ENCODE data around the gene DHRS2. TPM values are rescaled to one million over a fixed set of nuclear protein-coding genes. Genes with fewer than 3 reads are reported as not detected.

Gene DHRS2
- polyA plus RNA-seq, 2 of the 4 experiments (the other 2 are of a cell fraction) = 2.3 to 10.7 TPM

DNA sequence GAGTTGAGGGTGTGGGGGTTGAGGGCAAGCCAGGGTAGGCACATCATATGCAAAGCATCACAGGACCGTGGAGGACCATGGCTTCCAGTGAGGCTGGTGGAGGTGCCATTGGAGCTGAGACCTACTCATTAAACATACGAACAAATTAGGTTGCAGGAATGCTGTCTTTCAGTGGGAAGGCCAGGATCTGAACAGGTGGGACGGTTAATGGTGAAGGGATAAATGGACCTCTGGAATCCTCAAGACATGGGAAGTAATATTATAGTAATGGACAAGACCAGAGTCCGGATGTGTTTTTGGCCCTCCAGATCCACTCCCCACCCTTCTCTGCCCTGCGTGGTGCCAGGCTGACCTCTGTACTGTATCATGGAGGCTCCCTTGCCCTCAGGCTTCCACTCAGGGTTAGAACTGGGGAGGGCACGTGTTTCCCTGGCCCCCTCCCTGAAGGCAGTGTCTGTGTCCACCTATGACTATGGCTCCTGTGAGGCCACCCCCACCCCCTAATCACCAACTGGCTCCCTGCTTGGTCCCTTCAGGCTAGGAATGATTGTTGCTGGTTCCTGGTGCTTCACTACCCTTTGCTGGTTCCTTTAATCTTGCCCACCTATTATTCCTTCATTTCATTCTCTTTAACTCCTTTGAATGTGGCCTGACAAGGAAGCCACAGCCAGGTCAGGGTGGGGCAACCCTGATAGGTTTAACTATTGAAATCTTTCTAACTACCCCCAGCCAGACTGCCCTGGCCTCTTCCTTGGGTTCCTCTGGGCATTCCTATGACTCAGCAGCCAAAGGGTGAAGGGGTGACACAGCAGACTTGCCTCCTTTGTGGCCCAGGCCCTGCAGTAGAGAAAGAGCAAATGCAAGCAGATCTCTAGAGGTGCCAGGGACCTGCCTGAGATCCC lies 10.7 kb downstream of the DHRS2 start:
- DNase-seq (ENCODE audit: low read depth in 1 of 2, low spot score in 1 of 2) = peak in 1 of 2 experiments; percentile 28
- POLR2A ChIA-PET = no interaction called here
- CTCF ChIA-PET = interaction anchor here (1.2 to 10.2 kb wide), 3 partner anchors 14 to 264 kb away, joined by 4 to 71 read pairs (median 7); partner anchors contain the start of gene DHRS2
- Histone ChIP-seq H3K4me2 (peak overlapping the region; percentile 37; the same call in 2 of the 3 replicates), H3K4me3 (no peak overlapping the region), H3K9me3 (no peaks in the 10 kb centered on the region), H3K27ac (peak overlapping the region; percentile 41 to 64; a peak in 3 of 6 replicates), H3K4me1 (peaks cover 10% of the 10 kb centered on the region)
- WGBS (ENCODE audit: missing lambda C conversion rate) = 76% methylated on average over 6 of the region's 6 CpGs
- no peak for FAIRE-seq
- TF ChIP-seq PHF8 (IDR thresholded peaks at IDR 0.05; ENCODE audit: borderline replicate concordance, low read depth) (no peak), ZC3H11A (IDR thresholded peaks at IDR 0.05) (no peak), MAFK (IDR thresholded peaks at IDR 0.05; ENCODE audit: partially characterized antibody) (peak; percentile 48)
- peak; percentile 58 to 75; a peak in 4 of 6 replicates for ATAC-seq

DNA sequence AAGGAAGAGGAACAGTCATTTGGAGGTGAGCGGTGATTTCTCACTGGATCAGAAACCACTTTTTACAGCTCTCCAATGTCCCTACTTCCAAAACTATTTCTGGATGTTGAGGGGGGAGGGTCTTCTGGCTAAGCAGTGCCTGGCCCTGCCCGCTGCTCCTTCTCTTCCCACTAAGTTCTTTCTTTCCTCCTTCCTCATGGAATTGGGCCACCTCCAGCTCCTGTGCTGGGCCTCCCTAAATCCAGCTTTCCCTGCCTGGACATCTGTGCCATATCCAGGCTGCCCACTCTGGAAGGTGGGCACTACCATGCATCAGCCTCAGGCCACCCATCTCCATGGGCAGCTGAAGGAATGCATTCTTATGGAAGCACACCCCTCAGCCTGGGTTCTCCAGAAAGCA lies 11.5 kb downstream of the DHRS2 start:
- DNase-seq (ENCODE audit: low read depth in 1 of 2, low spot score in 1 of 2) (no peak), ATAC-seq (no peak), FAIRE-seq (no peak)
- Histone ChIP-seq H3K27ac (peak overlapping the region; percentile 41 to 64; a peak in 4 of 6 replicates), H3K4me1 (peaks cover 10% of the 10 kb centered on the region), H3K4me3 (no peak overlapping the region), H3K4me2 (peak overlapping the region; percentile 37; the same call in 1 of the 3 replicates), H3K9me3 (no peaks in the 10 kb centered on the region)
- ChIA-PET CTCF (interaction anchor here (10.2 kb wide), 1 partner anchor 14 kb away, joined by 71 read pairs; the partner anchor contains the start of gene DHRS2), POLR2A (no interaction called here)
- TF ChIP-seq POLR2A (IDR thresholded peaks at IDR 0.05; ENCODE audit: low read length) = no peak
- TF ChIP-seq, protein P1, sequence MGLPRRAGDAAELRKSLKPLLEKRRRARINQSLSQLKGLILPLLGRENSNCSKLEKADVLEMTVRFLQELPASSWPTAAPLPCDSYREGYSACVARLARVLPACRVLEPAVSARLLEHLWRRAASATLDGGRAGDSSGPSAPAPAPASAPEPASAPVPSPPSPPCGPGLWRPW (IDR thresholded peaks at IDR 0.05) = no peak
- TF ChIP-seq ZSCAN20 (CRISPR knock-in tag; IDR thresholded peaks at IDR 0.05) = no peak
- TF ChIP-seq CEBPB (IDR thresholded peaks at IDR 0.05) = no peak
- no peak for TF ChIP-seq MAFK (IDR thresholded peaks at IDR 0.05; ENCODE audit: partially characterized antibody)
- TF ChIP-seq SMC3 (IDR thresholded peaks at IDR 0.05) = no peak
- no peak for TF ChIP-seq TP53 (CRISPR knock-in tag; IDR thresholded peaks at IDR 0.05)
- no peak for TF ChIP-seq JUN (IDR thresholded peaks at IDR 0.05)
- TF ChIP-seq, protein P2, sequence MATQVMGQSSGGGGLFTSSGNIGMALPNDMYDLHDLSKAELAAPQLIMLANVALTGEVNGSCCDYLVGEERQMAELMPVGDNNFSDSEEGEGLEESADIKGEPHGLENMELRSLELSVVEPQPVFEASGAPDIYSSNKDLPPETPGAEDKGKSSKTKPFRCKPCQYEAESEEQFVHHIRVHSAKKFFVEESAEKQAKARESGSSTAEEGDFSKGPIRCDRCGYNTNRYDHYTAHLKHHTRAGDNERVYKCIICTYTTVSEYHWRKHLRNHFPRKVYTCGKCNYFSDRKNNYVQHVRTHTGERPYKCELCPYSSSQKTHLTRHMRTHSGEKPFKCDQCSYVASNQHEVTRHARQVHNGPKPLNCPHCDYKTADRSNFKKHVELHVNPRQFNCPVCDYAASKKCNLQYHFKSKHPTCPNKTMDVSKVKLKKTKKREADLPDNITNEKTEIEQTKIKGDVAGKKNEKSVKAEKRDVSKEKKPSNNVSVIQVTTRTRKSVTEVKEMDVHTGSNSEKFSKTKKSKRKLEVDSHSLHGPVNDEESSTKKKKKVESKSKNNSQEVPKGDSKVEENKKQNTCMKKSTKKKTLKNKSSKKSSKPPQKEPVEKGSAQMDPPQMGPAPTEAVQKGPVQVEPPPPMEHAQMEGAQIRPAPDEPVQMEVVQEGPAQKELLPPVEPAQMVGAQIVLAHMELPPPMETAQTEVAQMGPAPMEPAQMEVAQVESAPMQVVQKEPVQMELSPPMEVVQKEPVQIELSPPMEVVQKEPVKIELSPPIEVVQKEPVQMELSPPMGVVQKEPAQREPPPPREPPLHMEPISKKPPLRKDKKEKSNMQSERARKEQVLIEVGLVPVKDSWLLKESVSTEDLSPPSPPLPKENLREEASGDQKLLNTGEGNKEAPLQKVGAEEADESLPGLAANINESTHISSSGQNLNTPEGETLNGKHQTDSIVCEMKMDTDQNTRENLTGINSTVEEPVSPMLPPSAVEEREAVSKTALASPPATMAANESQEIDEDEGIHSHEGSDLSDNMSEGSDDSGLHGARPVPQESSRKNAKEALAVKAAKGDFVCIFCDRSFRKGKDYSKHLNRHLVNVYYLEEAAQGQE (IDR thresholded peaks at IDR 0.05) = no peak
- TF ChIP-seq KDM5A (IDR thresholded peaks at IDR 0.05) = no peak
- WGBS (ENCODE audit: missing lambda C conversion rate) = 86% methylated on average over 2 of the region's 2 CpGs

DNA sequence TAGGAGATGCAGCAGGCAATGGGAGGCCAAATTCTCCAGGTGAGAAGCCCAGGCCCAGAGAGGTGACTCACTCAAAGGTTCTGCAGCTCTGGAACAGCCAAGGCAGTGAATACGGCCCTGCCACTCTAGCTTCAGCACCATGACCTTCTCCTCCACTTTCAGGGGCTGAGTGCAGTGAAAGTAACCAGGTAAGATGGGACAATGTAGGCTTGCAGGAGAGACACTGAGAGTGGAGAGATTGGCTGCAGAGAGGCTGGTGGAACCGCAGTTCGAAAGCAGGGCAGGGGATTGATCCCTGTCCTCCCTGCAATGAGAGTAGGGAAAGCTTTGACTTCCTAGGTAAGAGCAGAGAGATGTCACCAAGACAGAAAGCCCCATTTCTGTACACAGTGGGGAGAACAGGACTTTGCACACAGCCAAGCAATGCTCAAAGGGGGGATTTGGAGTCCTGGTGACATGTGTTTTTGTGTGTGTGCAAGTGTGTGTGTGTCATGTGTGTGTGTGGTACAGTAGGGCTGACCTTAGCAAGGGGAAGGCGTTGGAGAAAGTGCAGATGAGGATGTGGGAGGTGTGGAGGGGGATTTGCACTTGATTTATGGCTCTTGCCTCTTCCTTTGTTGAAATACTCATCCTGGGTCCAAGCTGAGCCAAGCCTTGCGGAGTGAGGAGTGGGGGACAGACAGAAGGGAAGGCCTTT lies 12.7 kb downstream of the DHRS2 start:
- H3K4me1 ChIP-seq = peaks cover 10% of the 10 kb centered on the region
- H3K4me3 ChIP-seq = no peak overlapping the region
- ATAC-seq = no peak
- FAIRE-seq = no peak
- H3K4me2 ChIP-seq = no peak overlapping the region
- 71% methylated on average over 5 of the region's 5 CpGs for WGBS (ENCODE audit: missing lambda C conversion rate)
- ChIA-PET POLR2A (no interaction called here), CTCF (interaction anchor here (10.2 kb wide), 1 partner anchor 16 kb away, joined by 71 read pairs; the partner anchor contains the start of gene DHRS2)
- no peaks in the 10 kb centered on the region for H3K9me3 ChIP-seq
- DNase-seq (ENCODE audit: low read depth in 1 of 2, low spot score in 1 of 2) = no peak
- no peak overlapping the region for H3K27ac ChIP-seq
- no peak for TF ChIP-seq MAFK (IDR thresholded peaks at IDR 0.05; ENCODE audit: partially characterized antibody)
- no peak for TF ChIP-seq CHD2 (IDR thresholded peaks at IDR 0.05; ENCODE audit: low read length, partially characterized antibody)
- no peak for TF ChIP-seq NR3C1 (IDR thresholded peaks at IDR 0.05)
- TF ChIP-seq, protein P3, sequence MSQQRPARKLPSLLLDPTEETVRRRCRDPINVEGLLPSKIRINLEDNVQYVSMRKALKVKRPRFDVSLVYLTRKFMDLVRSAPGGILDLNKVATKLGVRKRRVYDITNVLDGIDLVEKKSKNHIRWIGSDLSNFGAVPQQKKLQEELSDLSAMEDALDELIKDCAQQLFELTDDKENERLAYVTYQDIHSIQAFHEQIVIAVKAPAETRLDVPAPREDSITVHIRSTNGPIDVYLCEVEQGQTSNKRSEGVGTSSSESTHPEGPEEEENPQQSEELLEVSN (IDR thresholded peaks at IDR 0.05; ENCODE audit: borderline replicate concordance, low read depth) = no peak
- TF ChIP-seq, protein P4, sequence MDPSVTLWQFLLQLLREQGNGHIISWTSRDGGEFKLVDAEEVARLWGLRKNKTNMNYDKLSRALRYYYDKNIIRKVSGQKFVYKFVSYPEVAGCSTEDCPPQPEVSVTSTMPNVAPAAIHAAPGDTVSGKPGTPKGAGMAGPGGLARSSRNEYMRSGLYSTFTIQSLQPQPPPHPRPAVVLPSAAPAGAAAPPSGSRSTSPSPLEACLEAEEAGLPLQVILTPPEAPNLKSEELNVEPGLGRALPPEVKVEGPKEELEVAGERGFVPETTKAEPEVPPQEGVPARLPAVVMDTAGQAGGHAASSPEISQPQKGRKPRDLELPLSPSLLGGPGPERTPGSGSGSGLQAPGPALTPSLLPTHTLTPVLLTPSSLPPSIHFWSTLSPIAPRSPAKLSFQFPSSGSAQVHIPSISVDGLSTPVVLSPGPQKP (IDR thresholded peaks at IDR 0.05; ENCODE audit: low read depth, low read length) = no peak
- no peak for TF ChIP-seq NFE2L2 (conservative IDR thresholded peaks at IDR 0.05; ENCODE audit: low read length)
- TF ChIP-seq RAD21 (conservative IDR thresholded peaks at IDR 0.05 in 1 of 2, IDR thresholded peaks at IDR 0.05 in 1 of 2) = no peak
- no peak for TF ChIP-seq POLR2AphosphoS2 (conservative IDR thresholded peaks at IDR 0.05; ENCODE audit: low read length)
- TF ChIP-seq ZNF302 (CRISPR knock-in tag; IDR thresholded peaks at IDR 0.05) = no peak
- TF ChIP-seq JUNB (IDR thresholded peaks at IDR 0.05) = no peak
- no peak for TF ChIP-seq EHF (CRISPR knock-in tag; IDR thresholded peaks at IDR 0.05)
- TF ChIP-seq, protein P5, sequence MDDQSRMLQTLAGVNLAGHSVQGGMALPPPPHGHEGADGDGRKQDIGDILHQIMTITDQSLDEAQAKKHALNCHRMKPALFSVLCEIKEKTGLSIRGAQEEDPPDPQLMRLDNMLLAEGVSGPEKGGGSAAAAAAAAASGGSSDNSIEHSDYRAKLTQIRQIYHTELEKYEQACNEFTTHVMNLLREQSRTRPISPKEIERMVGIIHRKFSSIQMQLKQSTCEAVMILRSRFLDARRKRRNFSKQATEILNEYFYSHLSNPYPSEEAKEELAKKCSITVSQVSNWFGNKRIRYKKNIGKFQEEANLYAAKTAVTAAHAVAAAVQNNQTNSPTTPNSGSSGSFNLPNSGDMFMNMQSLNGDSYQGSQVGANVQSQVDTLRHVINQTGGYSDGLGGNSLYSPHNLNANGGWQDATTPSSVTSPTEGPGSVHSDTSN (IDR thresholded peaks at IDR 0.05) = no peak
- no peak for TF ChIP-seq EHMT2 (IDR thresholded peaks at IDR 0.05; ENCODE audit: low read depth)
- no peak for TF ChIP-seq HOXA7 (CRISPR knock-in tag; IDR thresholded peaks at IDR 0.05)
- TF ChIP-seq GATA3 (IDR thresholded peaks at IDR 0.05; ENCODE audit: borderline replicate concordance) = no peak
